ENCODE results near the gene RPL23.

- TF ChIP-seq CTCF (IDR thresholded peaks at IDR 0.05; ENCODE audit: insufficient read depth, low read depth, low read length), result no peak
- no peak for TF ChIP-seq EZH2 (IDR thresholded peaks at IDR 0.05; ENCODE audit: insufficient read depth, low read length)
These were observed 45.4 kb upstream of the RPL23 start for GRCh38 chr17:38898812-38899348.
